Activated T-helper 17 cell treated with anti-CD3 and anti-CD28 coated beads, Interleukin-2, amount 50 U/mL, for 72 hours (primary cell): ENCODE results near the gene CPZ. TPM values are rescaled to one million over a fixed set of nuclear protein-coding genes. Genes with fewer than 3 reads are reported as not detected.

Experiments
- ATAC-seq: fragments of 150-1000 bp; cut with Tn5 transposase; replicated peaks from 2 replicates; pipeline ENCODE4 v1.10.0; 2021; ENCODE audit warnings: mild to moderate bottlenecking, moderate library complexity
- H3K27ac Mint-ChIP-seq: one replicate; pipeline ENCODE4 v1.8.0; 2022; ENCODE audit warnings: mixed read lengths
- H3K27me3 Mint-ChIP-seq: one replicate; pipeline ENCODE4 v1.8.0; 2022; ENCODE audit warnings: mixed read lengths
- H3K36me3 Mint-ChIP-seq: one replicate; pipeline ENCODE4 v1.8.0; 2022; ENCODE audit warnings: low read depth, mild to moderate bottlenecking, mixed read lengths
- H3K4me1 Mint-ChIP-seq: one replicate; pipeline ENCODE4 v1.8.0; 2022; ENCODE audit warnings: mixed read lengths
- H3K4me3 Mint-ChIP-seq: one replicate; pipeline ENCODE4 v1.8.0; 2022; ENCODE audit warnings: mild to moderate bottlenecking, mixed read lengths
- H3K9me3 Mint-ChIP-seq: one replicate; pipeline ENCODE4 v1.8.0; 2022; ENCODE audit warnings: mixed read lengths
- total RNA-seq, 2 donors: library from RNA; stranded (reverse); gene quantifications; one replicate each; pipeline ENCODE4 v1.2.3, GENCODE V29; 2022

CPZ gene
- total RNA-seq, 2 donors from 2014 or later, result not detected

DNA sequence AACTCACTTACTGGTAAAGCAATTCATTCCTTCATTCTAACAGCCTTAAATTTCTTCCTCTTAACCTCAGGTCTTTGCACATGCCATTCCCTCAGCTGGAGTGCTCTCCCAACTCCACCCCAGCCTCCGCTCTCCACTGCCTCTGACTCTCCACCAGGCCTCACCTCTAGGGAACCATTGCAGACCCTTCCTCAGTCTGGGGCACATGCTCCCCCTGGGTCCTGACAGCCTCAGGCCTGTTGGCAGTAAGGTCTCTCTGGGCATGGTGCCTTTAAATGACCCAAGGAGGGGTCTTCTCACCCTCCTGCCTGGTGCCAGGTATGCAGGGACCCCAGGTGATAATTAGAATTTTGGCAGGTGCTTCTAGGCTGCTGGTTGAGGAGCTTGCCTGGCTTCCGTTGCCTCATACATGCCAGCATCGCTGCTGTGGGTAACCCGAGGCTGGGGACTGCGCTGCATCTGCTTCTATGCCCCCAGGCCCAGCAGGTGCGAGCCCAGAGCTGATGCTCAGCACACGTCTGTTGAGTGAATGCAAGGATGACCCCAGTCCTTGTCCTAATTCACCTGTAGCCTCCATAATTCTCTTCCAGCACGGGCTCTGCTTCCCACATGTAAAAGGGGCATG lies 39.9 kb upstream of the CPZ start:
- Mint-ChIP-seq H3K4me1 (no peaks in the 10 kb centered on the region), H3K27me3 (peaks cover 3% of the 10 kb centered on the region), H3K36me3 (no peaks in the 10 kb centered on the region), H3K27ac (no peak overlapping the region), H3K9me3 (no peaks in the 10 kb centered on the region), H3K4me3 (no peak overlapping the region)
- no peak for ATAC-seq

DNA sequence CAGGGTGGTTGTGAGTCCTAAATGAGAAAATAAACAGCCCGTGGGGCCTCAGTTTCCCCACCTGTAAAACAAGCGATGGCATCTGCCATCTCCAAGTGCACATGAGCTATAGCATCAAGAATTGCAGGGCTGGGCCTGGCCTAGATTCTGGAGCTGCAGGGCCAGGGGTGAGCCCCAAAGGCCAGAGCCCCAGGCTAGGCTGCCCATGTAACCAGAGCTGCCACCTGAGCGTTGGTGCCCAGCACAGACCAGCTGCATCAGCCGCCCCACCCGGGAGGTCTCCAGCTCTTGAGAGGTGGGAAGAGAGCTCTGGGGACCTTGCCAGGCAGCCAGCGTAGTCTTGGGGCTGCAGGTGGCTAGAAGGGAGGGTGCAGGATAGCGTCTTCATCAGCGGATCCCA lies 39.3 kb upstream of the CPZ start:
- no peak for ATAC-seq
- H3K27ac Mint-ChIP-seq, result no peak overlapping the region

DNA sequence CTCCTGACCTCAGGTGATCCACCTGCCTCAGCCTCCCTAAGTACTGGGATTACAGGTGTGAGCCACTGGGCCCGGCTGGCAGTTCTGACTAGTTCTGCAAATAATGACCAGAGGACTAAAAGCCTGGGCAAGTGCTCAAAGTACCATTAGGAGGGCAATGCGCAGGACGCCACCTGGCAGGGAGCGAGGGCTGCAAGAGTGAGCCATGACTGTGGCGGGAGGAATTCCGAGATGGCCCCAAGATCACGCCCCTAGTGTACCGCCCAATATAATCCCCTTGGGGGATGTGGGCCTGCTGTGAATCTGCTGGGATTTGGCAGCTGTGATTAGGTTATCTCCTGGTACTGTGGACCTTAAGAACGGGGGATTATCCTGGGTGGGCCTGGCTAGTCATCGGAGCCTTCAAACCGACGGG lies 38.6 kb upstream of the CPZ start:
- H3K36me3 Mint-ChIP-seq, result no peaks in the 10 kb centered on the region

More for the DNA sequence above, 39.3 kb upstream of the CPZ start:
- no peak overlapping the region for H3K4me3 Mint-ChIP-seq
- no peaks in the 10 kb centered on the region for H3K9me3 Mint-ChIP-seq
- peaks cover 3% of the 10 kb centered on the region for H3K27me3 Mint-ChIP-seq
- H3K4me1 Mint-ChIP-seq, result no peaks in the 10 kb centered on the region
- H3K36me3 Mint-ChIP-seq, result no peaks in the 10 kb centered on the region

DNA sequence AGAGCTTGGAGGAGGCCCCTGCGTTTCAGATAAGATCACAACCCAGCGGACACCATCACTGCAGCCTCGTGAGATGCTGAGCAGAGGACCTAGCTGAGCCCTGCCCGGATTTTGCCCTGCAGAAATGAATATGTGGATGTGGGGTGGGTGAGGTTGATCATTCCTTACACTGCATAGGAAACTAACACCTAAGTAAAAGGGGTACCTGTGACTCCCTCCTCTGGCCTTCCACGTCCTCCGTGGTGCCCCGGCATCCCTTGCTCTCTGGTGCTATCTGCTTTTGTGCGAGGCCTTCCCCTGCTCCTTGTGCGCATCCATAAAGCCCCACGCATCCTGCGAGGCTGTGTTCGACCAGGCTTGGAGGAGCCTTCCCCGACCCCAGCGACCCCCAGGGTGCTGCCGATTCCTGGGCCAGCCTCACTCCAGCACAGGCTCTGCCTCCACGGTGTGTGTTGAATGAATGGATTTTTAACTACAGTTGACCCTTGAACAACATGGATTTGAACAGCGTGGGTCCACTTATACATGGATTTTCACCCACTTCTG lies 37.9 kb upstream of the CPZ start:
- no peak overlapping the region for H3K27ac Mint-ChIP-seq
- H3K36me3 Mint-ChIP-seq, result no peaks in the 10 kb centered on the region
- peaks cover 3% of the 10 kb centered on the region for H3K27me3 Mint-ChIP-seq
- no peaks in the 10 kb centered on the region for H3K9me3 Mint-ChIP-seq
- no peak overlapping the region for H3K4me3 Mint-ChIP-seq
- ATAC-seq, result no peak
- H3K4me1 Mint-ChIP-seq, result no peaks in the 10 kb centered on the region

More for the DNA sequence above, 38.6 kb upstream of the CPZ start:
- ATAC-seq, result no peak
- H3K4me3 Mint-ChIP-seq, result no peak overlapping the region
- no peak overlapping the region for H3K27ac Mint-ChIP-seq
- peaks cover 3% of the 10 kb centered on the region for H3K27me3 Mint-ChIP-seq
- no peaks in the 10 kb centered on the region for H3K4me1 Mint-ChIP-seq
- H3K9me3 Mint-ChIP-seq, result no peaks in the 10 kb centered on the region

DNA sequence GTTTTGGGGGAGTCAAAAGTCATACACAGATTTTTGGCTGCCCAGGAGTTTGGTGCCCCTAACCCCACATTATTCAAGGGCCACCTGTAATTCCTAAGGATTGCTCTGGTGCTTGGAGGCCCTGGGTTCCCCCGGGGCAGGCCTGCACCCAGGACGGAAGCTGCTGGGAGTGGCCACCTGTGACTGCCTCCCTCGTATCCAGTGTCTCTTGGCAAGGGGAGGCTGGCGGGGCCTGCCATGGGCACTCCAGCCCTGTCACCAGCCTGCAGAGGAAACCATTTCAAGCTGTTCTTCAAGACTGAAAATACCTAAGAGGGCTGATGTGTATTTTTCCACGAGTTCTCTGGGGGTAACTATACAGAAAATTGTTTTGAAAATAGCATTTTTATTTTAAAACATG lies 36.8 kb upstream of the CPZ start:
- ATAC-seq, result no peak
- Mint-ChIP-seq H3K4me3 (no peak overlapping the region), H3K36me3 (no peaks in the 10 kb centered on the region), H3K4me1 (no peaks in the 10 kb centered on the region), H3K27ac (no peak overlapping the region), H3K9me3 (no peaks in the 10 kb centered on the region), H3K27me3 (peaks cover 3% of the 10 kb centered on the region)

DNA sequence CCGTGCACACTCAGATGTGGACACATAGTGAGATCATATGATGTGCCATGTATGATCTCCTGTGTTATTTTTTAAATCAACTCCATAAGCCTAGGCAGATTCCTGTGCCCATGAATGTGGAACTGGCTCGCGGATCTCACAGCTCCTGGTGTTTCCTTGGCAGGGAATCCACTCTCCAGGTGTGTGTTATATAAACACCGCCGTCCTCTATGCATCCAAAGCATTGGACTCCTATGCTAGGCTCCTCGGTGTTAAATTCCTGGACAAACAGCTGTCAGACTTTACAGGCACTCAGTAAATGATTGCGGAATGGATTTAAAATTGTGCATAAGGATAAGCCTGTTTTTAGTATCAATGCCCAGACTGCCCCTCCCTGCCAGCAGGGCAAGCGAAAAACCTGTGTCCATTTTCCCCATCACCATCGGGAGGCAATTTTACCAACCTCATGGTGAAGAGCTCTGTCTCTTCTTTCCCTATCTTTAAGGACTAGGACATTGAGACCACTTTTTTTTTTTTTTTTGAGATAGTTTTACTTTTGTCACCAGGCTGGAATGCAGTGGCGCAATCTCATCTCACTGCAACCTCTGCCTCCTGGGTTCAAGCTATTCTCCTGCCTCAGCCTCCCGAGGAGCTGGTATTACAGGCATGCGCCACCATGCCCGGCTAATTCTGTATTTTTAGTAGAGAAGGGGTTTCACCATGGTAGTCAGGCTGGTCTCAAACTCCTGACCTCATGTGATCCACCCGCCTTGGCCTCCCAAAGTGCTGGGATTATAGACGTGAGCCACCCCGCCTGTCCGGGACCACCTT lies 36.0 kb upstream of the CPZ start:
- H3K27me3 Mint-ChIP-seq, result peaks cover 3% of the 10 kb centered on the region

DNA sequence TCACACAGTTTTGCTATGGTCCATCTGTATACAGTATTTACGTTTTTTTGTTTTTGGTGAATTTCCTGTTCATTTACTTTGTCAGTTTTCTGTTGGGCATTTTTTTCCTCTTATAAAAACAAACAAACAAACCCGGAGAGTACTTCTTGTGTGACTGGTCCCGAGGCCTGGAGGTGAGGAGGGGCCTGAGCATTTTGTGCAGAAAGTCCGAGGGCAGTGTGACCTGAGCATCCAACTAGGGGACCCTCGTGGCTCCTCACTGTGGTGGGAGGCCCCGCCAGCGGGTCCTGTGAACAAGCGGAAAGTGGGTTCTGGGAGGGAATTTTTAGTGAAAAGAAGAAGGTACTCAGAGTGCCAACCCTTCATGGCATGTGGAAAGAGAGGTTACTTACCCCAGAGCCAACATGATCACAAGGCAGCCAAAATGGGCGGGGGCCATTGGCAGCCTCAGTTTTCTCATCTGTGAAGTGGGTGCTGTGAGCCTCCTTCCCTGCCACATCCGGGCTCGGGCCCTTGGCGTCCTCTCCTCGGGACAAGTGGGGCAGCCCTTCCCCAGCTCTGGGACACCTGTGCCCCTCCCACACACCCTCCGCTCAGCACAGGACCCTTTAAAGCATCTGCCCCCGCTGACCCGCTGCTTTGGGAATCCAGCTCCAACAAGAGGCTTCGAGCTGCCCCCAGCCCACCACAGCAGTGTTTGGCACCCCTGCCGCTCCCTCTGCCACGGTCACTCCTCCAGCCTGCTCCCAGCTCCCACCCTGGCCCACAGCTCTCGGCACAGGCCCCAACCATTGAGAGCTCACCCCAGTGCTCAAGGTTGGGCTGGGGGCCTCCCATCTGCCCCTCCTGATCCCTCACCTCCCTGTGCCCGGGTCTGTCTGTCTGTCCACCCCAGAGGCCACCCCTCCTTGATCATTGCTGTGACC lies 35.2 kb upstream of the CPZ start:
- no peaks in the 10 kb centered on the region for H3K36me3 Mint-ChIP-seq
- H3K9me3 Mint-ChIP-seq, result no peaks in the 10 kb centered on the region
- no peaks in the 10 kb centered on the region for H3K4me1 Mint-ChIP-seq
- H3K4me3 Mint-ChIP-seq, result no peak overlapping the region
- H3K27ac Mint-ChIP-seq, result no peak overlapping the region
- ATAC-seq, result no peak
- peaks cover 1% of the 10 kb centered on the region for H3K27me3 Mint-ChIP-seq

More for the DNA sequence above, 36.0 kb upstream of the CPZ start:
- no peaks in the 10 kb centered on the region for H3K36me3 Mint-ChIP-seq
- ATAC-seq, result no peak
- H3K9me3 Mint-ChIP-seq, result no peaks in the 10 kb centered on the region
- H3K4me1 Mint-ChIP-seq, result no peaks in the 10 kb centered on the region
- no peak overlapping the region for H3K4me3 Mint-ChIP-seq
- H3K27ac Mint-ChIP-seq, result no peak overlapping the region

DNA sequence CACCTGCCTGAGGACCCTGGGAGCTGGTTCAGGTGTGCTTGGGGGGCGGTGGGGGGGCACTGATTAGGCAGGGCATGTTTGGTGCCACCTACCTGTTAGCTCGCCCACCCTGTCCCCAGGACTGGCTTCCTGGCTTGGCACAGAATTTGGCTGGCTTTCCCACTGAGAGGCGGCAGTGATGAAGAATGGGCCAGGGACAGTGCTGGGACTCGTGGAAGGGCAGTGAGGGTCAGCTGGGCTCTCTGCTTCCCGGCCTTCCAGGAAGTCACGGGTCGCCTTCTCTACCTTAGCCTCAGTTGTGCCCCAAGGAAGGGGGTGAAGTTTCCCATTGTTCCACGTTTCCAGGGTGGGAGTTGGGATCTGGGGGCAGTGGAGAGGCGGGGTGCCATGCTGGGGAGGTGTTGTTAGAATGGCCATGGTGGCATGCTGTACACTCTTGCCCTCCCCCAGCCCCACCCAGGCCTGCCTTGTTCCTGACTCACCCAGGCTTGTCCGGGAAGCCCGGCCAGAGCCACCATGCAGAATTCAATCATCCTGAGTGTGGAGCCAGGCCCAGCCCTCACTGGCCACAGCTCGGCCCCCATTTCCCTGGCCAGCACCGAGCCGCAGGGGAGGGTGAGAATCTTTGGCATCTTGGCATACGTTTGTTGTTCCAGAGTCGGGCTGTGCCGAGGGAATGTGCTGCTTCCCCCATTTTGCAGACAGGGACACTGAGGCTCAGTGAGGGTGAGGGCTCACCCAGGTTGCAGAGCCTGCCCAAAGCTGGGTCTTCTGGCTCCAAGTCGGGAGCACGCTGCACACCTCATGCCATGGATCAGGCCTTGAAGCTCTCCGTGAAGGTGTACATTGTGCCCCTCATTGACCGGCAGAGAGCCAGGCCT lies 34.2 kb upstream of the CPZ start:
- H3K4me1 Mint-ChIP-seq, result no peaks in the 10 kb centered on the region
- H3K27me3 Mint-ChIP-seq, result no peaks in the 10 kb centered on the region
- no peak for ATAC-seq
- no peak overlapping the region for H3K27ac Mint-ChIP-seq
- no peaks in the 10 kb centered on the region for H3K36me3 Mint-ChIP-seq
- no peaks in the 10 kb centered on the region for H3K9me3 Mint-ChIP-seq
- H3K4me3 Mint-ChIP-seq, result no peak overlapping the region

DNA sequence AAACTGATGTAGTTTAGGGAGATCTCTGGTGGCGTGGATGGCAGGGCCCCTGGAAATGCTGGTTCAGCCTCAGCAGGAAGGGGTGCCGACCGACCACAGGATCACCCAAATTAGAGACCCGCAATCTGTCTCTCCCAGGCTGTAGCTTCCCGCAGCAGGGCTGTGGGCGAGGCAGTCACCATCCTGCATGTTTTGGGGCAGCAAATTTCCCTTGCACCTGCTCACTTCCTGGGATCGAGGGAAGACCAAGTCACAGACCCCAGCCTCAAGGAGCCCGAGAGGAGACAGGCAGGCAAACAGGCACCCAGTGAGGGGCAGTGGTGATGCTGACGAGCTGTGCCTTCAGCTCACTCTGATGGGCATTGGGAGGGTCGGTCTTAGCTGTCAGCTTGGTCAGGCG lies 33.6 kb upstream of the CPZ start:
- Mint-ChIP-seq H3K27ac (no peak overlapping the region), H3K4me1 (no peaks in the 10 kb centered on the region), H3K4me3 (no peak overlapping the region), H3K9me3 (no peaks in the 10 kb centered on the region), H3K27me3 (no peaks in the 10 kb centered on the region), H3K36me3 (no peaks in the 10 kb centered on the region)
- no peak for ATAC-seq

DNA sequence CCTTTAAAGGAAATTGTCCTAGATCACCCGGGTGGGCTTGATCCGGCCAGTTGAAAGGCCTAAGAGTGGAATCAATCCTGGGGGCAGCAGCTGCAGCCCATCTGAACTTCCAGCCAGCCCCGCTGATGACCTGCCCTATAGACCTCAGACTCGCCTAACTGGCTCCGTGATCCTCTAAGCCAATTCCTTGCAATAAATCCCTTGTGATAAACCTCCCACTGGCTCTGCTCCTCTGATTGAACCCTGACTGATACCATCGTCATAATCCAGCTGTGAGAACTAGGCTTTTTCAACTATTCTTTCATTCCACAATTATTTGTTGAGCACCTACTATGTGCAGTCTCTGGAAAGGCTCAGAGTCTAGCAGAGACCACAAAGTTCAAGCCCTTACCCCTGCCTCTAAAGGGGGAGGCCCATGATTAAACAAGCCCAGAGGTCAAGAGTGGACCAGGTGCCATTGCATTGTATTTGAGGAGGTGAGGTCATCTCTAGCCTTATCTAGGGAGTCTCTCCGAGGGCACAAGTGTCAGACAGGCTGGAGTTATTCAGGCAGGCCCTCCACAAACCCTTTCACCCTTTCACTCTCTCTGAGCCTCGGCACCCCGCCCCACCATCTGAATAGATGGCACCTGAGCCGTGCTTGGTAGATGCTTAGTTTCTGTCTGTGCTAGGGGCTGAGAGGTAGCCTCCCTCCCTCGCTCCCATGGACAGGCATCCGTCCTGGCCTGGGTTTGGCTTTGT lies 32.9 kb upstream of the CPZ start:
- Mint-ChIP-seq H3K36me3 (no peaks in the 10 kb centered on the region), H3K27ac (no peak overlapping the region), H3K9me3 (no peaks in the 10 kb centered on the region), H3K27me3 (no peaks in the 10 kb centered on the region), H3K4me1 (no peaks in the 10 kb centered on the region), H3K4me3 (no peak overlapping the region)
- no peak for ATAC-seq

DNA sequence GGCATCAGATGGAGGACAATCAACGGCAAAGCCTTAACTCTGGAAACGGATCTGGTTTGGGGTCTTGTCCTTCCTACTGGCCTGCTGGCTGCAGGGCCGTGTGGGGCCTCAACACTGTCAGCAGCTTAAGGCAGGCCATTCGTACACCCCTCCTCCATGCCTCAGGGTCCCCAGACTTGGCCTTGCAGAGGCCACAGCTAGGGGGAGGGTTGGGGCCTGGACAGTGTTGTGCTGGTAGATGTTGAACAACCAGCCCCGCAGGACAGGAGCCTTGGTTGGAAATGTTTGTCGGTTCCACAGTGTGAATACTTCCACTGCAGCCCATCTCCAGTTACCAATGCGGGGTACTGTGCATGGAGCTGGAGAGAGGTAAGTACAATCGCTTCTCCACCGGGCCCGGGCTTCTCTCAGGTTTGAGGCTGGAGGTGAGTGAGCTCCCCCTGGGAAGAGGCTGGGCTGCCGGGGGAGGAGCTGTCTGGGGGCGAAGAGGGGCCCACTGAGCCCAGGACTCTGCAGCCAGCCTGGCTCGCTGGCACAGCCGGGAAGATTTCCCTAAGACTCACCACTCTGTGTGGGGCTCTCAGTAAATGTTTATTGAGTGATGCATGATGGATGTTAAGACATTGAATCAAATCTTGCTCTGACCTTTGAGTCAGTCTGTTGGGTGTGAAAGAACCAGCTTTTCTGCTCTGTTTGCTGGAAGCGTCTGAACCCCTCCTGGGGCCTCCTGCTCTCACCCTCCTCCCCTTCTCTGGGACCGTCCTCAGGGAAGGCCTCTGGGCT lies 32.1 kb upstream of the CPZ start:
- Mint-ChIP-seq H3K9me3 (no peaks in the 10 kb centered on the region), H3K4me1 (no peaks in the 10 kb centered on the region), H3K27ac (no peak overlapping the region), H3K27me3 (no peaks in the 10 kb centered on the region), H3K36me3 (no peaks in the 10 kb centered on the region), H3K4me3 (no peak overlapping the region)
- ATAC-seq, result no peak

DNA sequence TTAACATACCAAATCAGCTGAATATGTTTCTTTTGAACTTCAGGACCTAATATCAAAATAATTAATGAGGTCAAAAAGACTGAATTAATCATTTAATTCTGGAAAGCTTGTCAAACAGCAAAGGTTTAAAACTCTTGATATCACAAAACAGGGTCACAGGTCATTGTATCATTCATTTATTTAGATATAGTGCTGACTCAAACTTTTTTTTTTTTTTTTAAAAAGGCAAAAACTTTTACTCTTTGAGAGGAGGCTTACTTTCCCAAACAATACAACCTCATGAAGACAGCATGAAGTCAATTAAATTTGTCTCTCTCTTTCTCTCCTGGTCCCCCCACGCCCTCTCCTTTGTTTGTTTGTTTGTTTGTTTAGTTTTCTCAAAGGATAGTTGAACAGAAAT lies 28.0 kb upstream of the CPZ start:
- H3K36me3 Mint-ChIP-seq, result no peaks in the 10 kb centered on the region
- no peak for ATAC-seq

More for the DNA sequence above, 28.0 kb upstream of the CPZ start:
- H3K27ac Mint-ChIP-seq, result no peak overlapping the region
- H3K9me3 Mint-ChIP-seq, result no peaks in the 10 kb centered on the region
- no peaks in the 10 kb centered on the region for H3K4me1 Mint-ChIP-seq
- no peaks in the 10 kb centered on the region for H3K27me3 Mint-ChIP-seq
- H3K4me3 Mint-ChIP-seq, result no peak overlapping the region
